IMR-90 (cell line): ENCODE results near the gene ZNF497. TPM values are rescaled to one million over a fixed set of nuclear protein-coding genes. Genes with fewer than 3 reads are reported as not detected.

Source experiments
- ATAC-seq: fragments of 200-7000 bp; cut with Tn5 transposase; 2 replicates; pipeline ENCODE4 v1.9.1; 2020; ENCODE audit warnings: low read depth, mild to moderate bottlenecking, moderate library complexity
- BruUV-seq: library from RNA; stranded (reverse); fragments of 400-500 nt; replicated peaks from 2 replicates; lab custom pipeline; 2021; lab: Mats Ljungman, UMichigan
- CTCF ChIA-PET: fragments of 300-600 bp; formaldehyde crosslinking; extraction: SDS; loops from one replicate; lab custom pipeline; 2021; ENCODE audit warnings: antibody characterized with exemption; lab: Yijun Ruan, JAX
- POLR2A ChIA-PET: fragments of 300-600 bp; sonication (Branson Sonifier 250); formaldehyde crosslinking; loops from one replicate; lab custom pipeline; 2022; ENCODE audit warnings: antibody characterized with exemption; ENCODE audit not compliant: unreplicated experiment; lab: Charles Lee
- DNase-seq: peaks from one replicate; pipeline ENCODE4 v3.0.0; 2013
- H2AFZ ChIP-seq: replicated peaks from 2 replicates; pipeline ENCODE3; 2013; ENCODE audit warnings: low read length, mild to moderate bottlenecking; ENCODE audit not compliant: poor library complexity
- H2AK5ac ChIP-seq: 2 replicates; pipeline ENCODE4 v1.6.1; 2013; ENCODE audit warnings: low read depth, low read length, inconsistent platforms
- H2AK9ac ChIP-seq: replicated peaks from 2 replicates; pipeline ENCODE3; 2013; ENCODE audit warnings: mild to moderate bottlenecking, low read depth, low read length, moderate library complexity; ENCODE audit not compliant: poor library complexity
- H2BK120ac ChIP-seq: 2 replicates; pipeline ENCODE4 v1.6.1; 2013; ENCODE audit warnings: low read depth, low read length, inconsistent platforms
- H2BK15ac ChIP-seq: 3 replicates; pipeline ENCODE4 v1.6.1; 2013; ENCODE audit warnings: low read depth, low read length, inconsistent platforms
- H2BK20ac ChIP-seq: 2 replicates; pipeline ENCODE4 v1.6.1; 2013; ENCODE audit warnings: low read depth, mild to moderate bottlenecking, inconsistent platforms, low read length, moderate library complexity
- H2BK5ac ChIP-seq: 2 replicates; pipeline ENCODE4 v1.6.1; 2013; ENCODE audit warnings: mild to moderate bottlenecking, low read depth, low read length, inconsistent platforms; ENCODE audit not compliant: poor library complexity, severe bottlenecking
- H3K14ac ChIP-seq: replicated peaks from 2 replicates; pipeline ENCODE4 v1.6.1; 2013; ENCODE audit warnings: low read depth, low read length, inconsistent platforms
- H3K18ac ChIP-seq: 2 replicates; pipeline ENCODE4 v1.6.1; 2013; ENCODE audit warnings: low read depth, low read length, control low read depth
- H3K23ac ChIP-seq: 2 replicates; pipeline ENCODE4 v1.6.1; 2013; ENCODE audit warnings: low read depth, low read length, inconsistent platforms
- H3K27ac ChIP-seq: 2 replicates; pipeline ENCODE4 v1.5.1; 2013; ENCODE audit warnings: mild to moderate bottlenecking, control low read depth, low read length; ENCODE audit not compliant: insufficient read depth
- H3K27me3 ChIP-seq: 2 replicates; pipeline ENCODE4 v1.6.1; 2013; ENCODE audit warnings: low read length; ENCODE audit not compliant: control insufficient read depth, insufficient read depth
- H3K36me3 ChIP-seq: 2 replicates; pipeline ENCODE4 v1.6.1; 2013; ENCODE audit warnings: low read length, mixed read lengths; ENCODE audit not compliant: control insufficient read depth, insufficient read depth
- H3K4ac ChIP-seq: 2 replicates; pipeline ENCODE4 v1.6.1; 2013; ENCODE audit warnings: low read depth, low read length, inconsistent platforms
- H3K4me1 ChIP-seq: 2 replicates; pipeline ENCODE4 v1.6.1; 2013; ENCODE audit warnings: low read length, mixed read lengths; ENCODE audit not compliant: control insufficient read depth, insufficient read depth
- H3K4me2 ChIP-seq: 2 replicates; pipeline ENCODE4 v1.6.1; 2013; ENCODE audit warnings: low read depth, mild to moderate bottlenecking, control low read depth, low read length, moderate library complexity
- H3K4me3 ChIP-seq: 2 replicates; pipeline ENCODE4 v1.5.1; 2013; ENCODE audit warnings: low read depth, mild to moderate bottlenecking, control low read depth, low read length, moderate library complexity; ENCODE audit not compliant: insufficient read depth
- H3K56ac ChIP-seq: 2 replicates; pipeline ENCODE4 v1.6.1; 2013; ENCODE audit warnings: low read length, inconsistent platforms; ENCODE audit not compliant: insufficient read depth; ENCODE audit errors: extremely low read depth
- H3K79me1 ChIP-seq, 2 experiments: 2 replicates each; pipeline ENCODE4 v1.6.1; 2013; ENCODE audit warnings: low read length in 2 of 2, inconsistent platforms in 1 of 2, low read depth in 1 of 2
- H3K9ac ChIP-seq: 2 replicates; pipeline ENCODE4 v1.6.1; 2013; ENCODE audit warnings: low read depth, low read length, control low read depth
- H3K9me1 ChIP-seq: 2 replicates; pipeline ENCODE4 v1.6.1; 2013; ENCODE audit warnings: low read length, inconsistent platforms; ENCODE audit not compliant: insufficient read depth
- H3K9me3 ChIP-seq: 2 replicates; pipeline ENCODE4 v1.6.1; 2013; ENCODE audit warnings: low read length; ENCODE audit not compliant: control insufficient read depth, insufficient read depth
- H4K20me1 ChIP-seq: 2 replicates; pipeline ENCODE4 v1.6.1; 2013; ENCODE audit warnings: low read length, inconsistent platforms; ENCODE audit not compliant: insufficient read depth
- H4K5ac ChIP-seq: 2 replicates; pipeline ENCODE4 v1.6.1; 2013; ENCODE audit warnings: mild to moderate bottlenecking, low read depth, low read length, control low read depth
- H4K8ac ChIP-seq, 2 experiments: 2 replicates each; pipeline ENCODE4 v1.6.1; 2013; ENCODE audit warnings: low read depth in 2 of 2, low read length in 2 of 2, control low read depth in 1 of 2, inconsistent platforms in 1 of 2
- H4K91ac ChIP-seq: 2 replicates; pipeline ENCODE4 v1.6.1; 2013; ENCODE audit warnings: low read depth, low read length, inconsistent platforms; ENCODE audit not compliant: insufficient read depth
- BHLHE40 ChIP-seq: fragments of 150-350 bp; IDR thresholded peaks from 2 replicates; pipeline ENCODE4 v1.6.1; 2016; ENCODE audit warnings: mild to moderate bottlenecking, low read depth, low read length
- CHD1 ChIP-seq: IDR thresholded peaks from 2 replicates; pipeline ENCODE4 v1.6.1; 2012; ENCODE audit warnings: low read depth, low read length, improper control_type of control experiment
- RAD21 ChIP-seq: IDR thresholded peaks from 2 replicates; pipeline ENCODE4 v1.6.1; 2012; ENCODE audit warnings: low read length, improper control_type of control experiment
- RCOR1 ChIP-seq: IDR thresholded peaks from 2 replicates; pipeline ENCODE4 v1.6.1; 2012; ENCODE audit warnings: mild to moderate bottlenecking, low read length, improper control_type of control experiment; ENCODE audit not compliant: insufficient replicate concordance
- WGBS, 2 experiments: methylation state at CpG; one replicate each; pipeline versions ENCODE4 v1.1.5 to v1.1.7; 2013; ENCODE audit warnings: missing lambda C conversion rate in 2 of 2; ENCODE audit not compliant: insufficient read length in 1 of 2; ENCODE audit errors: extremely low coverage in 2 of 2; 5-methylcytosine and 5-hydroxymethylcytosine counted together
- dilution Hi-C: fragments of 300-500 bp; cut with HindIII; formaldehyde crosslinking; loops from one replicate; pipeline ENCODE4 v1.14.3; 2018; ENCODE audit warnings: low sequenced_read_pairs; ENCODE audit not compliant: unreplicated experiment
- in situ Hi-C: fragments of 300-500 bp; cut with MboI; formaldehyde crosslinking; loops from 3 replicates; pipeline ENCODE4 v1.14.3; 2019; ENCODE audit warnings: low sequenced_read_pairs, inconsistent platforms, mixed read lengths
- intact Hi-C: fragments of 100-400 bp; cut with micrococcal nuclease; formaldehyde crosslinking; loops from 2 replicates; pipeline ENCODE4 v1.10.0; 2022
- polyA plus RNA-seq, 3 experiments: library from polyadenylated mRNA; depleted of rRNA; stranded (reverse); fragments of >200 nt; gene quantifications; 2 replicates each; pipeline ENCODE4 v1.2.3, GENCODE V29; 2012; ENCODE audit warnings: low replicate concordance in 1 of 3
- total RNA-seq: library from RNA; depleted of rRNA; stranded (reverse); fragments of >200 nt; gene quantifications from 2 replicates; pipeline ENCODE4 v1.2.3, GENCODE V29; 2012

ZNF497 gene
- total and polyA plus RNA-seq, 2 of the 4 experiments (the other 2 are of a cell fraction), result 0.18 to 0.24 TPM

DNA sequence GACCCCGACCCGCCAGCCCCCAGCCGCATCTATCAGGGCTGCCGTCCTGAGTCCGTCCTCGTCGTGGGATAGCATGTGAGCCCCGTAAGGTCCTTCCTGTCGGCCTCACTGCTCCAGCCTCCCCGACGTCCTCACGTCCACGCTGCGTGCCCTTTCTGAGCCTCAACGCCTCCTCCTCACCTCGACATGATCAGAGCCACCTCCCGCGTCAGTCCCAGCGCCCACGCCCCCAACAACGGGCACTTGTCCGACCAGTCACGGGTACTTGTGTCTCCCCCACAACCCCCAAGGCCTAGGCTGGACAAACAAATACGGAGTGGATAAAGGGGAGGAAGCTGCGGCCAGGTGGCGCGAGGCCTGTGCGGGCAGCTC lies 665 bp downstream of the ZNF497 start:
- peak overlapping the region; percentile 88 for H3K9ac ChIP-seq
- dilution Hi-C loops (no loop called here), intact Hi-C loops (no loop called here), in situ Hi-C loops (no loop called here)
- CTCF ChIA-PET, result interaction anchor here (0.6 kb wide), 1 partner anchor 34 kb away, joined by 3 read pairs; no protein-coding TSS in a partner anchor
- peak overlapping the region; percentile 80 for H2BK5ac ChIP-seq
- H3K14ac ChIP-seq, result peak overlapping the region; percentile 99
- H3K4me2 ChIP-seq, result peak overlapping the region; percentile 83
- H3K79me1 ChIP-seq, result peaks cover 0 to 3% of the 10 kb centered on the region in 2 experiments; a peak in 2 of 4 replicates
- BruUV-seq, result no TSS peak
- H4K8ac ChIP-seq, result peak overlapping the region; percentile 99
- peak overlapping the region; percentile 93 for H4K5ac ChIP-seq
- H2BK15ac ChIP-seq, result no peak overlapping the region; the same call in 2 of the 3 replicates
- no peaks in the 10 kb centered on the region for H3K9me3 ChIP-seq
- peak overlapping the region; percentile 99 for H2AK9ac ChIP-seq
- H2BK120ac ChIP-seq, result peak overlapping the region; percentile 32
- H3K56ac ChIP-seq, result peak overlapping the region; percentile 94
- H3K9me1 ChIP-seq, result peaks cover 3% of the 10 kb centered on the region; the same call in 1 of the 2 replicates
- H3K27me3 ChIP-seq, result peaks cover 4% of the 10 kb centered on the region
- peak overlapping the region; percentile 87; the same call in 1 of the 2 replicates for H3K23ac ChIP-seq
- H2AFZ ChIP-seq, result peak overlapping the region; percentile 100
- POLR2A ChIA-PET, result interaction anchor here (0.9 to 1.3 kb wide), 3 partner anchors 12 to 18 kb away, joined by 3 to 5 read pairs (median 4); no protein-coding TSS in a partner anchor
- peak overlapping the region; percentile 55; the same call in 1 of the 2 replicates for H3K18ac ChIP-seq
- peak overlapping the region; percentile 95 for H4K91ac ChIP-seq
- H3K4me1 ChIP-seq, result peaks cover 5% of the 10 kb centered on the region
- no peaks in the 10 kb centered on the region for H4K20me1 ChIP-seq
- WGBS, 2 experiments, result 0% methylated on average over 9 of the region's 28 CpGs; no CpG with 5 or more reads in 1 of the 2 experiments
- no peaks in the 10 kb centered on the region for H3K36me3 ChIP-seq
- ATAC-seq (peak; percentile 24), DNase-seq (peak; percentile 47)
- peak overlapping the region; percentile 59 for H3K4me3 ChIP-seq
- H3K27ac ChIP-seq, result peak overlapping the region; percentile 88
- TF ChIP-seq RAD21, result no peak
- no peak for TF ChIP-seq RCOR1
- peak; percentile 46; the same call in 1 of the 2 replicates for TF ChIP-seq BHLHE40
- TF ChIP-seq CHD1, result no peak
- peak overlapping the region; percentile 91 for H3K4ac ChIP-seq
- H2BK20ac ChIP-seq, result no peak overlapping the region
- peak overlapping the region; percentile 95 for H2AK5ac ChIP-seq
